Stomach (tissue), 9 donors: Measurements from ENCODE around the gene FGF14. TPM values are rescaled to one million over a fixed set of nuclear protein-coding genes. Genes with fewer than 3 reads are reported as not detected.

ENCODE experiments used
- DNase-seq, 2 donors: peaks; one replicate each; pipeline versions ENCODE4 v3.0.0 to v3.0.0-alpha.2; 2013 to 2019
- H3K27ac ChIP-seq, 5 donors: fragments of 200-600 bp in 4 of 5; sonication (generic) in 4 of 5; one replicate each; pipeline ENCODE4 v1.5.1; 2013 to 2019; ENCODE audit warnings: mild to moderate bottlenecking in 1 of 5, moderate library complexity in 1 of 5
- H3K27me3 ChIP-seq, 3 donors: fragments of 200-600 bp; sonication (generic); one replicate each; pipeline ENCODE4 v1.5.1; 2017 to 2019; ENCODE audit warnings: mixed run types in 1 of 3
- H3K36me3 ChIP-seq, 4 donors: fragments of 200-600 bp; sonication (generic); 1 replicate in 3 of 4; 2 replicates in 1 of 4; pipeline ENCODE4 v1.5.1; 2016 to 2019
- H3K4me1 ChIP-seq, 4 donors: fragments of 200-600 bp; sonication (generic); one replicate each; pipeline ENCODE4 v1.5.1; 2016 to 2019
- H3K4me3 ChIP-seq, 4 donors: fragments of 200-600 bp; sonication (generic) in 3 of 4; one replicate each; pipeline ENCODE4 v1.5.1; 2016 to 2019; ENCODE audit warnings: mild to moderate bottlenecking in 1 of 4
- H3K9me3 ChIP-seq, 4 donors: fragments of 200-600 bp; sonication (generic); one replicate each; pipeline ENCODE4 v1.5.1; 2016 to 2019
- EP300 ChIP-seq: sonication (generic); formaldehyde crosslinking; IDR thresholded peaks from one replicate; pipeline ENCODE4 v1.6.1; 2017; ENCODE audit warnings: antibody characterized with exemption
- POLR2A ChIP-seq, 4 donors: fragments of 450-650 bp; IDR thresholded peaks; one replicate each; pipeline ENCODE4 v1.6.1; 2016; ENCODE audit warnings: antibody characterized with exemption in 4 of 4, control low read depth in 2 of 4, mild to moderate bottlenecking in 1 of 4, moderate library complexity in 1 of 4
- POLR2AphosphoS5 ChIP-seq, 3 donors: sonication (generic); formaldehyde crosslinking; IDR thresholded peaks; one replicate each; pipeline ENCODE4 v1.6.1; 2016; ENCODE audit warnings: antibody characterized with exemption in 3 of 3
- WGBS, 5 donors: extraction: QIAGEN DNeasy Blood & Tissue Kit in 3 of 5; methylation state at CpG; one replicate each; pipeline versions ENCODE4 v1.1.5 to v1.1.7; 2013 to 2018; 5-methylcytosine and 5-hydroxymethylcytosine counted together
- intact Hi-C: fragments of 100-400 bp; cut with DNase I; formaldehyde crosslinking; loops from one replicate; pipeline ENCODE4 v1.15.1; 2023; ENCODE audit warnings: low total_unique reads
- polyA plus RNA-seq, 3 donors: library from polyadenylated mRNA; stranded (reverse); fragments of 200-250 nt; gene quantifications; one replicate each; pipeline ENCODE4 v1.2.3, GENCODE V29; 2013
- total RNA-seq, 5 donors: library from RNA; depleted of rRNA; stranded (reverse); fragments of >200 nt; gene quantifications; one replicate each; pipeline versions ENCODE4 v1.1.0 to v1.2.3, GENCODE V29; 2014 to 2016
- TF ChIP-seq, protein P1 (sequence below), 7 experiments: fragments of 450-650 bp in 4 of 7; fragments of 200-600 bp in 3 of 7; sonication (generic) in 3 of 7; IDR thresholded peaks; one replicate each; pipeline ENCODE4 v1.5.1; 2016 to 2019; ENCODE audit warnings: antibody characterized with exemption in 7 of 7, control low read depth in 2 of 7, mild to moderate bottlenecking in 1 of 7
- donor health status: healthy with polysubstance abuse.
- donor health status: Bipolar disorder and iron deficiency.
- donor health status: healthy.

FGF14 gene
- total and polyA plus RNA-seq, 8 donors: 0.08 to 6.6 (median 0.54) TPM

DNA sequence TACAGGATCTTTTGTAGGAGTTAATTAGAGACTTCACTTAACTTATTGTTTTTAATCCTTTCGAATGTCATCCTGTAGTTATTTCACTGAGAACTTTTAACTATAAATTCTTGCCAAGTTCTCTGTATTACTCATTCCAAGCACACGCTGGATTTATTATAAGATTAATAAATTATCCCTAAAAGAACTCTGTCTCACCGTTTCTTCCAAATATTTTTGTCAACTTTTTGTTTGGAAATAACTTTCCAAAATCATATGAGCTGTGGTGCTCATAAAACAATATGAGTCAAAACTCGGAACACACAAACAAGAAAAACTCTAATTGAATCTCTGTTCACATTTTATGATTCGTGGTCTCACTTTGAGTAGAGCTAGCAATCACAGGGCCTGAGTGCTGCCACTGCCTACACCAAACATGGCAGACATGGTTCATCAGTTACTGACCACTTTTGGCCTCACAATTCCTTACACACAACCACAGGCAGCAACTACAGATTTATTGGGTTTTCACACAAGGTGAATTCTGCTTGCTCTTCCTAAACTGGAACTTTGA is 412.0 kb downstream of the FGF14 start:
- TF ChIP-seq POLR2AphosphoS5 (IDR thresholded peaks at IDR 0.05): no peak
- no peak for TF ChIP-seq EP300
- TF ChIP-seq POLR2A (IDR thresholded peaks at IDR 0.05): no peak
- TF ChIP-seq, protein P1, sequence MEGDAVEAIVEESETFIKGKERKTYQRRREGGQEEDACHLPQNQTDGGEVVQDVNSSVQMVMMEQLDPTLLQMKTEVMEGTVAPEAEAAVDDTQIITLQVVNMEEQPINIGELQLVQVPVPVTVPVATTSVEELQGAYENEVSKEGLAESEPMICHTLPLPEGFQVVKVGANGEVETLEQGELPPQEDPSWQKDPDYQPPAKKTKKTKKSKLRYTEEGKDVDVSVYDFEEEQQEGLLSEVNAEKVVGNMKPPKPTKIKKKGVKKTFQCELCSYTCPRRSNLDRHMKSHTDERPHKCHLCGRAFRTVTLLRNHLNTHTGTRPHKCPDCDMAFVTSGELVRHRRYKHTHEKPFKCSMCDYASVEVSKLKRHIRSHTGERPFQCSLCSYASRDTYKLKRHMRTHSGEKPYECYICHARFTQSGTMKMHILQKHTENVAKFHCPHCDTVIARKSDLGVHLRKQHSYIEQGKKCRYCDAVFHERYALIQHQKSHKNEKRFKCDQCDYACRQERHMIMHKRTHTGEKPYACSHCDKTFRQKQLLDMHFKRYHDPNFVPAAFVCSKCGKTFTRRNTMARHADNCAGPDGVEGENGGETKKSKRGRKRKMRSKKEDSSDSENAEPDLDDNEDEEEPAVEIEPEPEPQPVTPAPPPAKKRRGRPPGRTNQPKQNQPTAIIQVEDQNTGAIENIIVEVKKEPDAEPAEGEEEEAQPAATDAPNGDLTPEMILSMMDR (IDR thresholded peaks at IDR 0.05): no peak
- H3K4me3 ChIP-seq: no peak overlapping the region
- no peak for DNase-seq
- WGBS, 5 donors: 47 to 71% (median 63%) methylated on average over 5 of the region's 5 CpGs
- no peaks in the 10 kb centered on the region for H3K9me3 ChIP-seq
- H3K27me3 ChIP-seq: no peaks in the 10 kb centered on the region
- no peak overlapping the region for H3K27ac ChIP-seq
- intact Hi-C loops: no loop called here
- no peaks in the 10 kb centered on the region for H3K4me1 ChIP-seq
- no peaks in the 10 kb centered on the region for H3K36me3 ChIP-seq

DNA sequence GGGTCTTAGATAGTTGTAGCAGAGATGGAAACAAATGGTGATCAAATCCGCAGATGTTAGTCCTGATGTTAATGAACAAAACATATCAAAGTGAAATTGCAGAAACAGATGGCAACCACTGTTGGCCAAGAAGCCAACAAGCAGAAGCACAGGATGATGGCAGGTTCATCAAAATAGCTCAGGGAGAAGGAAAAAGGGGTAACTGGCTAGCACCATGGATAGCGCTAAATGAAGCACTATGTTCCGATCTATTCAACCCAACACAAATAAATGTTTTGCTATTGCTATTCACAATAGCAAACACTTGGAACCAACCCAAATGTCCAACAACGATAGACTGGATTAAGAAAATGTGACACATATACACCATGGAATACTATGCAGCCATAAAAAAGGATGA is 413.7 kb downstream of the FGF14 start:
- Histone ChIP-seq H3K9me3 (no peaks in the 10 kb centered on the region), H3K27ac (no peak overlapping the region), H3K4me1 (no peaks in the 10 kb centered on the region), H3K36me3 (no peaks in the 10 kb centered on the region), H3K4me3 (no peak overlapping the region), H3K27me3 (no peaks in the 10 kb centered on the region)
- TF ChIP-seq POLR2AphosphoS5 (IDR thresholded peaks at IDR 0.05): no peak
- TF ChIP-seq POLR2A (IDR thresholded peaks at IDR 0.05): no peak
- TF ChIP-seq EP300: no peak
- TF ChIP-seq, protein P1 (IDR thresholded peaks at IDR 0.05): no peak
- 74 to 86% (median 75%) methylated on average over 4 of the region's 4 CpGs for WGBS, 5 donors
- no peak for DNase-seq
- intact Hi-C loops: no loop called here

DNA sequence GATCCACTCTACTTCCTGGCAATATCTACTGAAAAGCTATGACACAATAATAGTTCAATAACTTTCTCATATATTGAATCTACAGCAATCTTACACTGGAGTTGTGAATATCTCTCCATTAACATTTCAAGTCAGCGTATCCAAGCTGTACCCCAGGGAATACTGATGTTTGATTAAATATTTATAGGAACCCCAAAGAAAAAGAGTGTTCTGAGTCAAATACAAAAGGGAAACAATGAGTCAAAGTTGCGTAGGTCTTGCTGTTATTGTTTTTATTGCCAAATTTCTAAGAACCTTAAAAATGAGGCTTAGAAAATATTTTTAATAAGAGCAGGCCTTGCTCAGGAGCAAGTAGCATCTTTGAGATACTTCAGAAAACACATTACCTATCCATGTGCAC is 415.5 kb downstream of the FGF14 start:
- DNase-seq: no peak
- TF ChIP-seq POLR2A (IDR thresholded peaks at IDR 0.05) (no peak), EP300 (no peak), POLR2AphosphoS5 (IDR thresholded peaks at IDR 0.05) (no peak)
- TF ChIP-seq, protein P1 (IDR thresholded peaks at IDR 0.05): no peak

DNA sequence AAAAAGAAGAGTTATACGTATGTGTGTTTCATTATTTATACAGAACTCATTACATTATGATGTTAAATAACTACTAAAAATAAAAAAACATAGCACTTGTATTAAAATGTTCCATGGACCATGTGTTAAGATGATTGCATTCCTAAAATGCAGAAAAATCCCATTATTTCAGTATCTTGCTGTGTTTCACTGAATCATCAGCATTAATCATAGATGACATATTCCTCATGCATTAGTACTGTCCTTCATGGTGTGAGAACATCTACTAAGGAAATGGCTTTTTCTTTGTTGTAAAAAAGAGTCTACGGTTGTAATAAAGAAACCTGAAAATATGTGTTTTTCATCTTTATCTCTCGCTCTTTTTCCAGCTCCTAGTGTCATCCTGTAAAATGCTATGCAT is 416.5 kb downstream of the FGF14 start:
- Histone ChIP-seq H3K27me3 (no peaks in the 10 kb centered on the region), H3K27ac (no peak overlapping the region), H3K4me3 (no peak overlapping the region), H3K9me3 (no peaks in the 10 kb centered on the region), H3K4me1 (no peaks in the 10 kb centered on the region), H3K36me3 (no peaks in the 10 kb centered on the region)
- DNase-seq: no peak
- TF ChIP-seq POLR2AphosphoS5 (IDR thresholded peaks at IDR 0.05) (no peak), EP300 (no peak), POLR2A (IDR thresholded peaks at IDR 0.05) (no peak)
- TF ChIP-seq, protein P1 (IDR thresholded peaks at IDR 0.05): no peak
- WGBS, 5 donors: 70 to 83% (median 77%) methylated on average over 3 of the region's 3 CpGs
- intact Hi-C loops: no loop called here

More for the DNA sequence above, 415.5 kb downstream of the FGF14 start:
- H3K4me1 ChIP-seq: no peaks in the 10 kb centered on the region
- no peaks in the 10 kb centered on the region for H3K9me3 ChIP-seq
- H3K36me3 ChIP-seq: no peaks in the 10 kb centered on the region
- H3K4me3 ChIP-seq: no peak overlapping the region
- H3K27ac ChIP-seq: no peak overlapping the region
- no peaks in the 10 kb centered on the region for H3K27me3 ChIP-seq
- intact Hi-C loops: no loop called here
- 63 to 77% (median 76%) methylated on average over 2 of the region's 2 CpGs for WGBS, 5 donors
